Dendritic cell treated with granulocyte-macrophage colony-stimulating factor and Interleukin-4, amounts not matched to agents 40 ng/mL and 50 ng/mL, for 4 days (primary cell): Measurements from ENCODE around the gene DNAH7.

ENCODE experiments used
- H3K27ac Mint-ChIP-seq: one replicate; pipeline ENCODE4 v1.8.0; 2022; ENCODE audit warnings: mild to moderate bottlenecking, mixed read lengths
- H3K27me3 Mint-ChIP-seq: one replicate; pipeline ENCODE4 v1.8.0; 2022; ENCODE audit warnings: mild to moderate bottlenecking, mixed read lengths
- H3K36me3 Mint-ChIP-seq: one replicate; pipeline ENCODE4 v1.8.0; 2022; ENCODE audit warnings: low read depth, mixed read lengths
- H3K4me1 Mint-ChIP-seq: one replicate; pipeline ENCODE4 v1.8.0; 2022; ENCODE audit warnings: low read depth, mixed read lengths
- H3K4me3 Mint-ChIP-seq: one replicate; pipeline ENCODE4 v1.8.0; 2022; ENCODE audit warnings: mild to moderate bottlenecking, moderate library complexity, mixed read lengths
- H3K9me3 Mint-ChIP-seq: one replicate; pipeline ENCODE4 v1.8.0; 2022; ENCODE audit warnings: mixed read lengths
- intact Hi-C: fragments of 100-400 bp; cut with micrococcal nuclease; formaldehyde crosslinking; loops from one replicate; pipeline ENCODE4 v1.15.0; 2022

The DNAH7 gene

GRCh38 chr2:195850764-195851163 is 217.9 kb downstream of the DNAH7 start:
- no peaks in the 10 kb centered on the region for H3K27me3 Mint-ChIP-seq
- H3K4me3 Mint-ChIP-seq: no peak overlapping the region
- no peak overlapping the region for H3K27ac Mint-ChIP-seq
- intact Hi-C loops: no loop called here
- H3K9me3 Mint-ChIP-seq: no peaks in the 10 kb centered on the region
- no peaks in the 10 kb centered on the region for H3K36me3 Mint-ChIP-seq
- H3K4me1 Mint-ChIP-seq: no peaks in the 10 kb centered on the region

GRCh38 chr2:195848119-195848899 is 220.3 kb downstream of the DNAH7 start:
- H3K36me3 Mint-ChIP-seq: no peaks in the 10 kb centered on the region
- H3K4me3 Mint-ChIP-seq: no peak overlapping the region
- no peaks in the 10 kb centered on the region for H3K27me3 Mint-ChIP-seq
- H3K4me1 Mint-ChIP-seq: no peaks in the 10 kb centered on the region
- no peaks in the 10 kb centered on the region for H3K9me3 Mint-ChIP-seq
- no peak overlapping the region for H3K27ac Mint-ChIP-seq
- intact Hi-C loops: no loop called here

DNA sequence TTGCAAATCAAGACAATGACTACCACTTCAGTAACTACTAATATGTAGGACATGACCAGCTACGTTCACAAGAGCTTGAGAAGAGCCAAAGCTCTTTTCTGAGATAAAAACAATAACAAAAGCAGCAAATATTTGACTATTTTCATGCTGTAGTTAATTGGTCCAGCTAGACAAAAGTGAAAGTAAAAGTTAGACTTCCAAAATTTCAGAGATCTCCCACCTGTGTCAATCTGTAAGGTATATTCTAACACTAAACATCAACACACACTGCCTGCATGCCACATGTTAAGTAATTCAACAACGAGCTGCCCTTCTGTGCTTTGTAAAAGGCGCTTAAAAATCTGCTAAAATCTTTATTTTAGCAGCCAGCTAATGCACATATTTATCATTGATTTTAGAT is 225.7 kb downstream of the DNAH7 start:
- no peaks in the 10 kb centered on the region for H3K9me3 Mint-ChIP-seq
- no peak overlapping the region for H3K4me3 Mint-ChIP-seq
- H3K4me1 Mint-ChIP-seq: peaks cover 8% of the 10 kb centered on the region
- H3K27me3 Mint-ChIP-seq: no peaks in the 10 kb centered on the region
- no peak overlapping the region for H3K27ac Mint-ChIP-seq
- H3K36me3 Mint-ChIP-seq: no peaks in the 10 kb centered on the region
- intact Hi-C loops: no loop called here

- peaks cover 19% of the 10 kb centered on the region for H3K4me1 Mint-ChIP-seq
- H3K27ac Mint-ChIP-seq: no peak overlapping the region
- H3K4me3 Mint-ChIP-seq: no peak overlapping the region
- intact Hi-C loops: no loop called here
- H3K36me3 Mint-ChIP-seq: no peaks in the 10 kb centered on the region
- H3K27me3 Mint-ChIP-seq: no peaks in the 10 kb centered on the region
- no peaks in the 10 kb centered on the region for H3K9me3 Mint-ChIP-seq
Observed at GRCh38 chr2:195838002-195838401, 230.6 kb downstream of the DNAH7 start.

GRCh38 chr2:195836002-195836401 is 232.6 kb downstream of the DNAH7 start:
- Mint-ChIP-seq H3K4me3 (no peak overlapping the region), H3K36me3 (no peaks in the 10 kb centered on the region), H3K9me3 (no peaks in the 10 kb centered on the region), H3K27me3 (no peaks in the 10 kb centered on the region), H3K27ac (no peak overlapping the region), H3K4me1 (peaks cover 19% of the 10 kb centered on the region)
- intact Hi-C loops: no loop called here

DNA sequence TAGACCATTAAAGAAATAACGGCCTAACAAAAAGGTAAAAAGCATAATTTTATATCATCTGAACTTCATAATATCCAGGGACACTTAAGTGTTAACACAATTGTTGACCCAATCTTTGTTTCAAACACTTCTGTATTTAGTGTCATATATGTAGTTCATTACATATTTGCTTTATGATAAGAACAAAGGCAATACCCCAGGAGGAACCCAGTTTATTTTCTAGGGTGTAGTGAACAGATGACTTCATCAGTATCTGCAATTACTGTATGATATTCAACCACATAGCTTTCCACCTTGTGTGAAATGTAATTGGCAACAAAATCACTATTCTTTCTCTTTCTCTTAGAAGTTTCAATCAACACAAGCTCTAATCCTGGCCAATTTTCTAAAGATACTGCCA is 233.8 kb downstream of the DNAH7 start:
- Mint-ChIP-seq H3K4me1 (peaks cover 19% of the 10 kb centered on the region), H3K9me3 (no peaks in the 10 kb centered on the region), H3K27ac (no peak overlapping the region), H3K36me3 (no peaks in the 10 kb centered on the region), H3K4me3 (no peak overlapping the region), H3K27me3 (no peaks in the 10 kb centered on the region)
- intact Hi-C loops: no loop called here

GRCh38 chr2:195830968-195831950 is 237.4 kb downstream of the DNAH7 start:
- Mint-ChIP-seq H3K36me3 (no peaks in the 10 kb centered on the region), H3K9me3 (no peaks in the 10 kb centered on the region), H3K4me3 (no peak overlapping the region), H3K27me3 (no peaks in the 10 kb centered on the region), H3K27ac (no peak overlapping the region), H3K4me1 (no peaks in the 10 kb centered on the region)
- intact Hi-C loops: no loop called here

- H3K4me1 Mint-ChIP-seq: peaks cover 15% of the 10 kb centered on the region
- no peak overlapping the region for H3K4me3 Mint-ChIP-seq
- H3K36me3 Mint-ChIP-seq: no peaks in the 10 kb centered on the region
- H3K9me3 Mint-ChIP-seq: no peaks in the 10 kb centered on the region
- intact Hi-C loops: no loop called here
- no peak overlapping the region for H3K27ac Mint-ChIP-seq
- no peaks in the 10 kb centered on the region for H3K27me3 Mint-ChIP-seq
Observed at GRCh38 chr2:195824478-195824877, 244.2 kb downstream of the DNAH7 start.

DNA sequence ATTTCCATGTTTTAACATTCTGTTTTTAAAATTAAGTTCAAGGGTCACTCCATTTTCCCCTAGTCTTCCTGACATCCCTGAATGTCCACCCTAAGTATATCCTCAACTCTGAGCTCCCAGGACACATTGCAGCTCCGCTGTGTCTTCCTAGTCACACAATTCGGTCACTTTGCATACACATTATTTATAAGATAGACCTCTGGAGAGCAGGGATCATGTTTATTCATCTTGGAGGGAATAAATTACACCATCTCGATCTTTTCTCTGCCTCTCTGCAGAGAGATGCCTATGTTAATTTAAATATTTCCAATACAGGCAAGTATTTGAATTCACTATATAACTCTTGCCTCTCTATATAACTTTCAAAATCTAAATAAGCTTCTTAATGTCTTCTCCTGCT is 245.4 kb downstream of the DNAH7 start:
- Mint-ChIP-seq H3K27ac (no peak overlapping the region), H3K4me3 (no peak overlapping the region), H3K36me3 (no peaks in the 10 kb centered on the region), H3K9me3 (no peaks in the 10 kb centered on the region), H3K4me1 (peaks cover 17% of the 10 kb centered on the region), H3K27me3 (no peaks in the 10 kb centered on the region)
- intact Hi-C loops: no loop called here

GRCh38 chr2:195821566-195821932 is 247.1 kb downstream of the DNAH7 start:
- H3K4me3 Mint-ChIP-seq: no peak overlapping the region
- no peaks in the 10 kb centered on the region for H3K36me3 Mint-ChIP-seq
- no peaks in the 10 kb centered on the region for H3K9me3 Mint-ChIP-seq
- no peaks in the 10 kb centered on the region for H3K27me3 Mint-ChIP-seq
- H3K27ac Mint-ChIP-seq: no peak overlapping the region
- intact Hi-C loops: no loop called here
- peaks cover 17% of the 10 kb centered on the region for H3K4me1 Mint-ChIP-seq

GRCh38 chr2:195820867-195821565 is 247.6 kb downstream of the DNAH7 start:
- peaks cover 17% of the 10 kb centered on the region for H3K4me1 Mint-ChIP-seq
- no peak overlapping the region for H3K4me3 Mint-ChIP-seq
- H3K9me3 Mint-ChIP-seq: no peaks in the 10 kb centered on the region
- no peaks in the 10 kb centered on the region for H3K27me3 Mint-ChIP-seq
- no peak overlapping the region for H3K27ac Mint-ChIP-seq
- no peaks in the 10 kb centered on the region for H3K36me3 Mint-ChIP-seq
- intact Hi-C loops: no loop called here

GRCh38 chr2:195820373-195820772 is 248.3 kb downstream of the DNAH7 start:
- no peaks in the 10 kb centered on the region for H3K27me3 Mint-ChIP-seq
- H3K27ac Mint-ChIP-seq: no peak overlapping the region
- no peak overlapping the region for H3K4me3 Mint-ChIP-seq
- peaks cover 17% of the 10 kb centered on the region for H3K4me1 Mint-ChIP-seq
- no peaks in the 10 kb centered on the region for H3K9me3 Mint-ChIP-seq
- no peaks in the 10 kb centered on the region for H3K36me3 Mint-ChIP-seq
- intact Hi-C loops: no loop called here

- intact Hi-C loops: no loop called here
- peaks cover 17% of the 10 kb centered on the region for H3K4me1 Mint-ChIP-seq
- no peaks in the 10 kb centered on the region for H3K9me3 Mint-ChIP-seq
- H3K4me3 Mint-ChIP-seq: no peak overlapping the region
- no peak overlapping the region for H3K27ac Mint-ChIP-seq
- no peaks in the 10 kb centered on the region for H3K27me3 Mint-ChIP-seq
- H3K36me3 Mint-ChIP-seq: no peaks in the 10 kb centered on the region
Observed at GRCh38 chr2:195819276-195819675, 249.4 kb downstream of the DNAH7 start.

GRCh38 chr2:195818526-195818925 is 250.1 kb downstream of the DNAH7 start:
- Mint-ChIP-seq H3K9me3 (no peaks in the 10 kb centered on the region), H3K4me1 (peaks cover 17% of the 10 kb centered on the region), H3K27ac (no peak overlapping the region), H3K4me3 (no peak overlapping the region), H3K36me3 (no peaks in the 10 kb centered on the region), H3K27me3 (no peaks in the 10 kb centered on the region)
- intact Hi-C loops: no loop called here
